ENCODE results near the gene SLC4A2.

DNA sequence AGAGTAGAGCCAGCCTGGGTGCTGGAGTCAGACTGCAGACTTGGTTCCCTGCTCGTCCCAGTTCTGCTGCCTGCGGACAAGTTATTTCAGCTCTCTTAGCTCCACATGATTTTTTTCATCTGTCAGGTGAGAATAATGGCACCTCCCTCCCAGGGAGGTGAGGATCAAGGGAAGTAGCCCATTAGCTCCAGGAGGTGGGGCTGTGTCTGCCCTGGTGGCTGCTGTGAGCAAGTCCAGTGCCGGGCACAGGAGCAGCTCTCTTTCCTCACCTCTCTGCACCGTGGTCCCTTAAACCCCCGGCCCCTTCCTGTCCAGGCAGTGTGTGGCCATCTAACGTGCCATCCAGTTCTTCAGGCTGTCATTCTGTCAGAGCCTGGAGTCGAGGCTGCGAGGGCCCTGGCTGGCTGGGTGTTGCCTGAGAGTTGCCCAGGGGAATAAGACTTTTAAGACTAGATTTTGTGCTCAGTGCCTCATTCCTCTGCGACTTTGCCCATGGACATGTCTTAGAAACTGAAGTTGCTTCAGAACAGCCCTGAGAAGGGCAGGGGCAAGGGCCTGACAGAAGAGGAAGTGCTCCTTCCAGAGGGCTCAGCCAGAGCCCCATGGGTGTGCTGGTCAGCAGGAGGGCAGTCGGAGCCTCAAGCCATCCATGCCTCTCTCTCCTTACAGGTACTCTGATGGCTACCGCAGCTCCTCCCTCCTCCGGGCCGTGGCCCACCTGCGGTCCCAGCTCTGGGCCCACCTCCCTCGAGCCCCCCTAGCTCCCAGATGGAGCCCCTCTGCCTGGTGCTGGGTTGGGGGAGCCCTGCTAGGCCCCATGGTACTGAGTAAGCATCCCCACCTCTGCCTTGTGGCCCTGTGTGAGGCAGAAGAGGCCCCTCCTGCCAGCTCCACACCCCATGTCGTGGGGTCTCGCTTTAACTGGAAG is 26.2 kb upstream of the SLC4A2 start:
- TF ChIP-seq, protein P1, sequence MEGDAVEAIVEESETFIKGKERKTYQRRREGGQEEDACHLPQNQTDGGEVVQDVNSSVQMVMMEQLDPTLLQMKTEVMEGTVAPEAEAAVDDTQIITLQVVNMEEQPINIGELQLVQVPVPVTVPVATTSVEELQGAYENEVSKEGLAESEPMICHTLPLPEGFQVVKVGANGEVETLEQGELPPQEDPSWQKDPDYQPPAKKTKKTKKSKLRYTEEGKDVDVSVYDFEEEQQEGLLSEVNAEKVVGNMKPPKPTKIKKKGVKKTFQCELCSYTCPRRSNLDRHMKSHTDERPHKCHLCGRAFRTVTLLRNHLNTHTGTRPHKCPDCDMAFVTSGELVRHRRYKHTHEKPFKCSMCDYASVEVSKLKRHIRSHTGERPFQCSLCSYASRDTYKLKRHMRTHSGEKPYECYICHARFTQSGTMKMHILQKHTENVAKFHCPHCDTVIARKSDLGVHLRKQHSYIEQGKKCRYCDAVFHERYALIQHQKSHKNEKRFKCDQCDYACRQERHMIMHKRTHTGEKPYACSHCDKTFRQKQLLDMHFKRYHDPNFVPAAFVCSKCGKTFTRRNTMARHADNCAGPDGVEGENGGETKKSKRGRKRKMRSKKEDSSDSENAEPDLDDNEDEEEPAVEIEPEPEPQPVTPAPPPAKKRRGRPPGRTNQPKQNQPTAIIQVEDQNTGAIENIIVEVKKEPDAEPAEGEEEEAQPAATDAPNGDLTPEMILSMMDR (IDR thresholded peaks at IDR 0.05) = no peak
- no peak for TF ChIP-seq EP300 (IDR thresholded peaks at IDR 0.05)
